Measurements from ENCODE around the gene BCAT1.

DNA sequence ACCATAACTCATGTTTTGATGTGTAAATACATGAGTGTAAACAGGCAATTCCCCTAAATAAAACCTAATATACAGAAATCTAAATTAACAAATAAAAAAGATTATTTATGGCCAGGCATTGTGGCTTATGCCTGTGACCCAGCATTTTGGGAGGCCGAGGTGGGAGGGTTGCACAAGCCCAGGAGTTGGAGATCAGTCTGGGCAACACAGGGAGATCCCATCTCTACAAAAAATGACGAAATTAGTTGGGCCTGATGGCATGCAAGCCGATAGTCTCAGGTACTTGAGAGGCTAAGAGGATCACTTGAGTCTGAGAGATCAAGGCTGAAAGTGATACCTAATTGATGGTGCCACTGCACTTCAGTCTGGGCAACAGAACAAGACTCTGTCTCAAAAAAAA lies 48.7 kb downstream of the BCAT1 start:
- TF ChIP-seq, protein P1, sequence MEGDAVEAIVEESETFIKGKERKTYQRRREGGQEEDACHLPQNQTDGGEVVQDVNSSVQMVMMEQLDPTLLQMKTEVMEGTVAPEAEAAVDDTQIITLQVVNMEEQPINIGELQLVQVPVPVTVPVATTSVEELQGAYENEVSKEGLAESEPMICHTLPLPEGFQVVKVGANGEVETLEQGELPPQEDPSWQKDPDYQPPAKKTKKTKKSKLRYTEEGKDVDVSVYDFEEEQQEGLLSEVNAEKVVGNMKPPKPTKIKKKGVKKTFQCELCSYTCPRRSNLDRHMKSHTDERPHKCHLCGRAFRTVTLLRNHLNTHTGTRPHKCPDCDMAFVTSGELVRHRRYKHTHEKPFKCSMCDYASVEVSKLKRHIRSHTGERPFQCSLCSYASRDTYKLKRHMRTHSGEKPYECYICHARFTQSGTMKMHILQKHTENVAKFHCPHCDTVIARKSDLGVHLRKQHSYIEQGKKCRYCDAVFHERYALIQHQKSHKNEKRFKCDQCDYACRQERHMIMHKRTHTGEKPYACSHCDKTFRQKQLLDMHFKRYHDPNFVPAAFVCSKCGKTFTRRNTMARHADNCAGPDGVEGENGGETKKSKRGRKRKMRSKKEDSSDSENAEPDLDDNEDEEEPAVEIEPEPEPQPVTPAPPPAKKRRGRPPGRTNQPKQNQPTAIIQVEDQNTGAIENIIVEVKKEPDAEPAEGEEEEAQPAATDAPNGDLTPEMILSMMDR (IDR thresholded peaks at IDR 0.05; ENCODE audit: insufficient read depth, low read length, poor library complexity, severe bottlenecking): no peak
- TF ChIP-seq EZH2phosphoT487 (conservative IDR thresholded peaks at IDR 0.05; ENCODE audit: low read length): no peak

Data from SU-DHL-6 (cell line).